ENCODE measurements around the gene ZSWIM4. TPM values are rescaled to one million over a fixed set of nuclear protein-coding genes. Genes with fewer than 3 reads are reported as not detected.
A peak's percentile ranks its signal among the peaks of the same experiment; 100 is the strongest.

ZSWIM4 gene
- total RNA-seq, 2 experiments from 2014 or later = 5.0 to 10.8 TPM

- CTCF ChIA-PET (ENCODE audit: unreplicated experiment) = no interaction called here
- no TSS peak for BruUV-seq (replicated peaks)
Observed at GRCh38 chr19:13794398-13794756, 866 bp upstream of the ZSWIM4 start.

GRCh38 chr19:13795595-13796300, 505 bp downstream of the ZSWIM4 start:
- ChIA-PET POLR2A (interaction anchor here (1.5 to 2.6 kb wide), 2 partner anchors 12 to 44 kb away, joined by 3 to 5 read pairs; no protein-coding TSS in a partner anchor), CTCF (ENCODE audit: unreplicated experiment) (no interaction called here)
- Histone ChIP-seq H3K4me1 (ENCODE audit: insufficient read depth, low read length, poor library complexity, severe bottlenecking) (peaks cover 30% of the 10 kb centered on the region), H2AFZ (ENCODE audit: low read length) (peak overlapping the region; percentile 49; the same call in 1 of the 2 replicates), H3K9me3 (ENCODE audit: low read length) (no peaks in the 10 kb centered on the region), H4K20me1 (ENCODE audit: insufficient read depth, low read length) (no peaks in the 10 kb centered on the region), H3K79me2 (ENCODE audit: insufficient read depth, low read depth, low read length) (peaks cover 5% of the 10 kb centered on the region; the same call in 1 of the 2 replicates), H3K36me3 (ENCODE audit: insufficient read depth, low read length) (no peaks in the 10 kb centered on the region), H3K4me2 (ENCODE audit: low read length) (peak overlapping the region; percentile 92), H3K27ac (ENCODE audit: low read depth, low read length, poor library complexity, severe bottlenecking) (peak overlapping the region; percentile 26), H3K9me2 (ENCODE audit: insufficient read depth, low read length) (no peaks in the 10 kb centered on the region), H3K4me3 (ENCODE audit: low read depth, low read length, poor library complexity, severe bottlenecking) (peak overlapping the region; percentile 79)
- intact Hi-C loops (cut with micrococcal nuclease; ENCODE audit: unreplicated experiment) = no loop called here
- TF ChIP-seq EZH2phosphoT487 (IDR thresholded peaks at IDR 0.05; ENCODE audit: borderline replicate concordance, low read depth, low read length) (no peak), CTCF (conservative IDR thresholded peaks at IDR 0.05; ENCODE audit: low read length) (no peak)
- BruUV-seq (replicated peaks) = no TSS peak
- DNase-seq (ENCODE audit: low spot score) = no peak

More at GRCh38 chr19:13794398-13794756, 866 bp upstream of the ZSWIM4 start:
- H3K36me3 ChIP-seq (ENCODE audit: insufficient read depth, low read length) = no peaks in the 10 kb centered on the region
- no peak for TF ChIP-seq CTCF (conservative IDR thresholded peaks at IDR 0.05; ENCODE audit: low read length)
- no peak for TF ChIP-seq EZH2phosphoT487 (IDR thresholded peaks at IDR 0.05; ENCODE audit: borderline replicate concordance, low read depth, low read length)
- H3K4me2 ChIP-seq (ENCODE audit: low read length) = peak overlapping the region; percentile 89
- no peaks in the 10 kb centered on the region for H4K20me1 ChIP-seq (ENCODE audit: insufficient read depth, low read length)
- H2AFZ ChIP-seq (ENCODE audit: low read length) = peak overlapping the region; percentile 70
- no peak for DNase-seq (ENCODE audit: low spot score)
- no peaks in the 10 kb centered on the region for H3K9me3 ChIP-seq (ENCODE audit: low read length)
- H3K4me3 ChIP-seq (ENCODE audit: low read depth, low read length, poor library complexity, severe bottlenecking) = peak overlapping the region; percentile 79
- intact Hi-C loops (cut with micrococcal nuclease; ENCODE audit: unreplicated experiment) = no loop called here
- POLR2A ChIA-PET = interaction anchor here (0.7 to 2.6 kb wide), 3 partner anchors 10 to 342 kb away, joined by 3 to 5 read pairs (median 3); partner anchors contain the start of gene ASF1B
- H3K4me1 ChIP-seq (ENCODE audit: insufficient read depth, low read length, poor library complexity, severe bottlenecking) = peaks cover 39% of the 10 kb centered on the region
- no peak overlapping the region for H3K27ac ChIP-seq (ENCODE audit: low read depth, low read length, poor library complexity, severe bottlenecking)
- H3K79me2 ChIP-seq (ENCODE audit: insufficient read depth, low read depth, low read length) = peaks cover 5% of the 10 kb centered on the region; the same call in 1 of the 2 replicates
- H3K9me2 ChIP-seq (ENCODE audit: insufficient read depth, low read length) = no peaks in the 10 kb centered on the region
